Heart left ventricle (tissue), 16 donors: ENCODE measurements around the gene TUT1. TPM values are rescaled to one million over a fixed set of nuclear protein-coding genes. Genes with fewer than 3 reads are reported as not detected.
A peak's percentile ranks its signal among the peaks of the same experiment; 100 is the strongest.

ENCODE experiments used
- ATAC-seq, 4 donors: fragments of 200-7000 bp; cut with Tn5 transposase; one replicate each; pipeline ENCODE4 v1.9.1; 2020 to 2022; ENCODE audit warnings: moderate library complexity in 4 of 4, mild to moderate bottlenecking in 3 of 4, moderate number of reproducible peaks in 1 of 4
- DNase-seq, 5 donors: peaks; one replicate each; pipeline ENCODE4 v3.0.0-alpha.2; 2020
- H3K27ac ChIP-seq, 12 donors: fragments of 200-600 bp; sonication (generic) in 4 of 12; one replicate each; pipeline versions ENCODE4 v1.5.0 to v1.8.0; 2016 to 2022; ENCODE audit warnings: mild to moderate bottlenecking in 2 of 12
- H3K27me3 ChIP-seq, 9 donors: fragments of 200-600 bp; sonication (generic) in 2 of 9; one replicate each; pipeline versions ENCODE4 v1.5.1 to v1.8.0; 2016 to 2022; ENCODE audit warnings: mild to moderate bottlenecking in 3 of 9
- H3K36me3 ChIP-seq, 9 donors: fragments of 200-600 bp; sonication (generic) in 2 of 9; one replicate each; pipeline versions ENCODE4 v1.5.0 to v1.8.0; 2018 to 2022; ENCODE audit warnings: mild to moderate bottlenecking in 2 of 9
- H3K4me1 ChIP-seq, 12 donors: fragments of 200-600 bp; sonication (generic) in 4 of 12; one replicate each; pipeline versions ENCODE4 v1.5.0 to v1.8.0; 2016 to 2022; ENCODE audit warnings: mild to moderate bottlenecking in 3 of 12
- H3K4me3 ChIP-seq, 12 donors: fragments of 200-600 bp; sonication (generic) in 4 of 12; one replicate each; pipeline versions ENCODE4 v1.5.0 to v1.8.0; 2017 to 2022; ENCODE audit warnings: mild to moderate bottlenecking in 9 of 12, moderate library complexity in 4 of 12
- H3K9me3 ChIP-seq, 12 donors: fragments of 200-600 bp; sonication (generic) in 4 of 12; one replicate each; pipeline versions ENCODE4 v1.5.0 to v1.8.0; 2016 to 2022; ENCODE audit warnings: mild to moderate bottlenecking in 1 of 12
- CTCF ChIP-seq, 12 donors: fragments of 200-600 bp; sonication (generic) in 4 of 12; IDR thresholded peaks; one replicate each; pipeline versions ENCODE4 v1.5.0 to v1.8.0; 2018 to 2022; ENCODE audit warnings: antibody characterized with exemption in 12 of 12, mild to moderate bottlenecking in 5 of 12
- POLR2A ChIP-seq, 2 donors: fragments of 450-650 bp; IDR thresholded peaks; one replicate each; pipeline ENCODE4 v1.6.1; 2017; ENCODE audit warnings: antibody characterized with exemption in 2 of 2, mild to moderate bottlenecking in 2 of 2, moderate library complexity in 2 of 2
- WGBS, 4 donors: extraction: QIAGEN DNeasy Blood & Tissue Kit in 2 of 4; methylation state at CpG; one replicate each; pipeline versions ENCODE4 v1.1.5 to v1.1.7; 2013 to 2018; 5-methylcytosine and 5-hydroxymethylcytosine counted together
- intact Hi-C, 10 donors: fragments of 100-400 bp; cut with DNase I; formaldehyde crosslinking; loops; one replicate each; pipeline versions ENCODE4 v1.11.1 to v1.14.2; 2022
- polyA plus RNA-seq, 2 donors: library from polyadenylated mRNA; stranded (reverse); fragments of 200-250 nt; gene quantifications; one replicate each; pipeline ENCODE4 v1.2.3, GENCODE V29; 2013
- total RNA-seq, 9 donors: library from RNA; depleted of rRNA in 2 of 9; stranded (reverse); fragments of >200 nt in 2 of 9; fragmentation: NEBNext Ultra II Directional in 3 of 9; extraction: Animal tissue kit (Norgen Biotek cat#: 25700) in 3 of 9; gene quantifications; one replicate each; pipeline versions ENCODE4 v1.1.0 to v1.2.4, GENCODE V29; 2016 to 2023
- donor health status: ischemic (EF 13 %, LVEDD 7.1; RV severe dilation, severe dysfunction).
- donor health status: healthy with polysubstance abuse.
- donor health status: DM: no; HTN: yes; CAD: no.
- donor health status: DM: no; HTN: no; CAD: no.
- donor health status: ischemic (EF 25% LVEDD 6.9; RV normal size, moderate dysfunction).
- donor health status: ischemic (EF 25% LVEDD 5.7; RV mildly dilated, moderate dysfunction).
- donor health status: healthy.
- donor health status: DM: yes; HTN: yes; CAD: no.
- donor health status: ischemic (EF 35%, LVEDD 5.7; RV mildly dilated, moderate dysfunction).
- donor health status: nonischemic (EF 11% LVEDD 7.7; RV severe dilation, severe dysfunction).
- donor health status: DM: yes; HTN: yes; CAD: no.
- donor health status: PGD.
- donor health status: ischemic (EF 29% LVEDD 5.4; RV normal size, mild dysfunction).
- donor health status: nonischemic (EF 23%, LVEDD 6.1; RV moderate dilation, normal function).

The TUT1 gene
- total and polyA plus RNA-seq, 11 donors, result 6.3 to 16.3 (median 11.3) TPM

GRCh38 chr11:62536301-62536957 lies 54.9 kb downstream of the TUT1 start:
- no peaks in the 10 kb centered on the region for H3K27me3 ChIP-seq
- H3K4me3 ChIP-seq, result no peak overlapping the region
- ATAC-seq (peak in 2 of 4 donors; percentile 16 to 59), DNase-seq (peak in 2 of 5 donors; percentile 38 to 50)
- intact Hi-C loops, result no loop called here
- no peaks in the 10 kb centered on the region for H3K9me3 ChIP-seq
- H3K36me3 ChIP-seq, result peaks cover 3 to 59% (median 48%) of the 10 kb centered on the region in 9 donors
- peaks cover 31 to 61% (median 56%) of the 10 kb centered on the region in 12 donors for H3K4me1 ChIP-seq
- peak overlapping the region in 8 of 12 donors; percentile 12 to 100 (median 42) for H3K27ac ChIP-seq
- TF ChIP-seq POLR2A (IDR thresholded peaks at IDR 0.05) (no peak), CTCF (IDR thresholded peaks at IDR 0.05) (no peak)
- 30 to 42% (median 34%) methylated on average over 21 of the region's 21 CpGs for WGBS, 4 donors

GRCh38 chr11:62535802-62536201 lies 55.5 kb downstream of the TUT1 start:
- Histone ChIP-seq H3K4me1 (peaks cover 27 to 54% (median 50%) of the 10 kb centered on the region in 12 donors), H3K27me3 (no peaks in the 10 kb centered on the region), H3K9me3 (no peaks in the 10 kb centered on the region), H3K36me3 (peaks cover 3 to 66% (median 54%) of the 10 kb centered on the region in 9 donors), H3K4me3 (no peak overlapping the region), H3K27ac (peak overlapping the region in 3 of 12 donors; percentile 99 to 100 (median 100))
- ATAC-seq (no peak), DNase-seq (peak in 1 of 5 donors; percentile 6)
- TF ChIP-seq CTCF (IDR thresholded peaks at IDR 0.05) (no peak), POLR2A (IDR thresholded peaks at IDR 0.05) (no peak)
- intact Hi-C loops, result no loop called here
- WGBS, 4 donors, result 71 to 82% (median 75%) methylated on average over 11 to 12 of the region's 12 CpGs

GRCh38 chr11:62534779-62535545 lies 56.4 kb downstream of the TUT1 start:
- ATAC-seq (no peak), DNase-seq (no peak)
- intact Hi-C loops, result no loop called here
- peaks cover 3 to 74% (median 62%) of the 10 kb centered on the region in 9 donors for H3K36me3 ChIP-seq
- no peaks in the 10 kb centered on the region for H3K9me3 ChIP-seq
- H3K27ac ChIP-seq, result no peak overlapping the region
- H3K27me3 ChIP-seq, result no peaks in the 10 kb centered on the region
- TF ChIP-seq CTCF (IDR thresholded peaks at IDR 0.05), result no peak
- TF ChIP-seq POLR2A (IDR thresholded peaks at IDR 0.05), result no peak
- WGBS, 4 donors, result 89 to 93% (median 92%) methylated on average over 18 to 19 of the region's 19 CpGs
- peaks cover 19 to 46% (median 41%) of the 10 kb centered on the region in 12 donors for H3K4me1 ChIP-seq
- H3K4me3 ChIP-seq, result no peak overlapping the region

- TF ChIP-seq POLR2A (IDR thresholded peaks at IDR 0.05), result no peak
- TF ChIP-seq CTCF (IDR thresholded peaks at IDR 0.05), result no peak
- ATAC-seq (no peak), DNase-seq (no peak)
- no peaks in the 10 kb centered on the region for H3K9me3 ChIP-seq
- peaks cover 3 to 99% (median 91%) of the 10 kb centered on the region in 9 donors for H3K36me3 ChIP-seq
- intact Hi-C loops, result no loop called here
- no peak overlapping the region for H3K4me3 ChIP-seq
- H3K27me3 ChIP-seq, result no peaks in the 10 kb centered on the region
- WGBS, 4 donors, result 93 to 98% (median 95%) methylated on average over 2 of the region's 2 CpGs
- peaks cover 0 to 18% (median 13%) of the 10 kb centered on the region in 12 donors for H3K4me1 ChIP-seq
- H3K27ac ChIP-seq, result no peak overlapping the region
Observed at GRCh38 chr11:62532096-62532495, 59.2 kb downstream of the TUT1 start.
